Osteoblast (primary cell): Measurements from ENCODE around the gene EVA1A. TPM values are rescaled to one million over a fixed set of nuclear protein-coding genes. Genes with fewer than 3 reads are reported as not detected.

Experiments
- DNase-seq: peaks from one replicate; pipeline ENCODE4 v3.0.0; 2011; ENCODE audit warnings: low spot score, mixed read lengths; ENCODE audit not compliant: insufficient read length; ENCODE audit errors: missing footprints
- H2AFZ ChIP-seq: 2 replicates; pipeline ENCODE4 v1.6.0; 2011; ENCODE audit warnings: mild to moderate bottlenecking, low read length
- H3K27ac ChIP-seq: 2 replicates; pipeline ENCODE4 v1.5.1; 2011; ENCODE audit warnings: mild to moderate bottlenecking, low read depth, low read length, moderate library complexity
- H3K27me3 ChIP-seq: 2 replicates; pipeline ENCODE4 v1.6.0; 2012; ENCODE audit warnings: mild to moderate bottlenecking, control low read depth, inconsistent platforms, low read length, moderate library complexity; ENCODE audit not compliant: insufficient read depth
- H3K36me3 ChIP-seq: 2 replicates; pipeline ENCODE4 v1.5.1; 2011; ENCODE audit warnings: mild to moderate bottlenecking, low read length, control low read depth, moderate library complexity; ENCODE audit not compliant: insufficient read depth
- H3K4me1 ChIP-seq: 2 replicates; pipeline ENCODE4 v1.5.1; 2011; ENCODE audit warnings: mild to moderate bottlenecking, low read length, control low read depth, moderate library complexity; ENCODE audit not compliant: insufficient read depth
- H3K4me2 ChIP-seq: 2 replicates; pipeline ENCODE4 v1.6.0; 2011; ENCODE audit warnings: mild to moderate bottlenecking, low read length; ENCODE audit not compliant: insufficient read depth
- H3K4me3 ChIP-seq: fragments of 200-600 bp; sonication (generic); 3 replicates; pipeline ENCODE4 v1.5.1; 2012; ENCODE audit warnings: mild to moderate bottlenecking, low read length, inconsistent platforms; ENCODE audit not compliant: insufficient read depth
- H3K79me2 ChIP-seq: 2 replicates; pipeline ENCODE4 v1.6.0; 2012; ENCODE audit warnings: mild to moderate bottlenecking, low read length, control low read depth, inconsistent platforms; ENCODE audit not compliant: insufficient read depth
- H3K9me3 ChIP-seq: 2 replicates; pipeline ENCODE4 v1.5.1; 2011; ENCODE audit warnings: low read depth, low read length, control low read depth
- H4K20me1 ChIP-seq: 2 replicates; pipeline ENCODE4 v1.6.0; 2012; ENCODE audit warnings: mild to moderate bottlenecking, low read length, control low read depth; ENCODE audit not compliant: insufficient read depth
- total RNA-seq: library from RNA; depleted of rRNA; stranded (reverse); fragments of >200 nt; gene quantifications from 2 replicates; pipeline ENCODE4 v1.2.3, GENCODE V29; 2012
- TF ChIP-seq, protein P1 (sequence below): IDR thresholded peaks from 2 replicates; pipeline ENCODE4 v1.5.1; 2011; ENCODE audit warnings: mild to moderate bottlenecking, low read depth, low read length, moderate library complexity; ENCODE audit errors: extremely low read depth

The EVA1A gene
- total RNA-seq, 1 donor: 70.9 TPM

GRCh38 chr2:75519843-75520242 lies 40.9 kb downstream of the EVA1A start:
- no peak overlapping the region for H3K27ac ChIP-seq
- peaks cover 50% of the 10 kb centered on the region for H4K20me1 ChIP-seq
- H3K27me3 ChIP-seq: no peaks in the 10 kb centered on the region
- no peaks in the 10 kb centered on the region for H3K9me3 ChIP-seq
- no peak for DNase-seq
- H3K4me3 ChIP-seq: no peak overlapping the region
- TF ChIP-seq, protein P1, sequence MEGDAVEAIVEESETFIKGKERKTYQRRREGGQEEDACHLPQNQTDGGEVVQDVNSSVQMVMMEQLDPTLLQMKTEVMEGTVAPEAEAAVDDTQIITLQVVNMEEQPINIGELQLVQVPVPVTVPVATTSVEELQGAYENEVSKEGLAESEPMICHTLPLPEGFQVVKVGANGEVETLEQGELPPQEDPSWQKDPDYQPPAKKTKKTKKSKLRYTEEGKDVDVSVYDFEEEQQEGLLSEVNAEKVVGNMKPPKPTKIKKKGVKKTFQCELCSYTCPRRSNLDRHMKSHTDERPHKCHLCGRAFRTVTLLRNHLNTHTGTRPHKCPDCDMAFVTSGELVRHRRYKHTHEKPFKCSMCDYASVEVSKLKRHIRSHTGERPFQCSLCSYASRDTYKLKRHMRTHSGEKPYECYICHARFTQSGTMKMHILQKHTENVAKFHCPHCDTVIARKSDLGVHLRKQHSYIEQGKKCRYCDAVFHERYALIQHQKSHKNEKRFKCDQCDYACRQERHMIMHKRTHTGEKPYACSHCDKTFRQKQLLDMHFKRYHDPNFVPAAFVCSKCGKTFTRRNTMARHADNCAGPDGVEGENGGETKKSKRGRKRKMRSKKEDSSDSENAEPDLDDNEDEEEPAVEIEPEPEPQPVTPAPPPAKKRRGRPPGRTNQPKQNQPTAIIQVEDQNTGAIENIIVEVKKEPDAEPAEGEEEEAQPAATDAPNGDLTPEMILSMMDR: no peak
- H3K79me2 ChIP-seq: peaks cover 92% of the 10 kb centered on the region
- peaks cover 28% of the 10 kb centered on the region for H3K4me1 ChIP-seq
- H2AFZ ChIP-seq: no peak overlapping the region
- H3K36me3 ChIP-seq: peaks cover 55% of the 10 kb centered on the region
- no peak overlapping the region for H3K4me2 ChIP-seq

DNA sequence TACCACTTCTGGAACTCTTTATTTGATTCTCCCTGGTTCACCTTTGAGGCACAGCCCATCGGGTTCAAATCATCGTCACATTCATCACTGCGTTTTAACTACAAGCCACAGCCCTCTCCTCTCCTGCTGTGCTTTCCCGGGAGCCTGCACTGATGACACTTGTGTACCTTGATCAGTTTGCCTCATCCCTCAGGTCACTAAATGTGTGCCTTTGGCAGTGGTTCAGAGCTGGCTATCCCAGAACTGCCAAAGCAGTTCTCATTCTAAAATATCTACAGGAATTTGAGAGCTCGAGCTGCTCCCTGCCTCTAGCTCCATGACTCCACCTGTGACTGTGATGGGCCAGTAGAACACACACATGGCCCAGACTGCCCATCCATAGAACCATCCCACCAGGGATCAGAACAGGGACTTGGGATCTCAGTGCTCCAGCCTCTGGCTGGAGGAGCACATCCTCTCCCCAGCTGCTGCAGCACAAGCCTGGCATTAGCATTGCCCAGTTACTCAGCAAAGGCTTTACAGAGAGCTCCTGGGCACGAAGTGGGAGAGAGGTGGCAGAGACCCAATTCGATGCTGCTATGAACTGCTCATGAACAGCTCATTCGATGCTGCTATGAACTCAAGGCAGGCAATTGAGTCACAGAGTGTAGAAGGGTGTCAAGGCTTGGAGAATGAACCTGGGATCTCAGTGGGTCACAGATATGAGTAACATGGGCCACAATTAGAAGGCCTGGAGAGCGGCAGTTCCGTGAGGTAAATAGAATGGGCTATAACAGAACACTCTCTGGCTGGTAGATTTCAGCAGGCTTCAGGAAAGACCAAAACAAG lies 41.9 kb downstream of the EVA1A start:
- TF ChIP-seq, protein P1: no peak
- peaks cover 22% of the 10 kb centered on the region for H3K4me1 ChIP-seq
- H3K79me2 ChIP-seq: peaks cover 88% of the 10 kb centered on the region
- H3K4me3 ChIP-seq: no peak overlapping the region
- H4K20me1 ChIP-seq: peaks cover 41% of the 10 kb centered on the region
- H2AFZ ChIP-seq: no peak overlapping the region
- no peaks in the 10 kb centered on the region for H3K27me3 ChIP-seq
- H3K9me3 ChIP-seq: no peaks in the 10 kb centered on the region
- H3K27ac ChIP-seq: peak overlapping the region; percentile 13
- DNase-seq: no peak
- no peak overlapping the region for H3K4me2 ChIP-seq
- peaks cover 57% of the 10 kb centered on the region for H3K36me3 ChIP-seq

- H3K4me2 ChIP-seq: no peak overlapping the region
- peaks cover 17% of the 10 kb centered on the region for H3K4me1 ChIP-seq
- peaks cover 2% of the 10 kb centered on the region for H3K9me3 ChIP-seq
- H3K79me2 ChIP-seq: peaks cover 79% of the 10 kb centered on the region
- H4K20me1 ChIP-seq: peaks cover 31% of the 10 kb centered on the region
- H2AFZ ChIP-seq: no peak overlapping the region
- H3K27ac ChIP-seq: no peak overlapping the region
- H3K27me3 ChIP-seq: no peaks in the 10 kb centered on the region
- no peak overlapping the region for H3K4me3 ChIP-seq
- H3K36me3 ChIP-seq: peaks cover 67% of the 10 kb centered on the region
- no peak for DNase-seq
- TF ChIP-seq, protein P1: no peak
Measured at GRCh38 chr2:75517547-75518230, 43.0 kb downstream of the EVA1A start.
